ACC112 (cell line): ENCODE data around the gene TLX2.

Experiments
- H2AFZ ChIP-seq: fragments of 200-600 bp; sonication (generic); one replicate; pipeline ENCODE4 v1.6.0; 2017; ENCODE audit warnings: antibody characterized with exemption, low read length; ENCODE audit not compliant: unreplicated experiment
- H3K27ac ChIP-seq: fragments of 200-600 bp; sonication (generic); 2 replicates; pipeline ENCODE4 v1.5.1; 2014; ENCODE audit warnings: low read depth, mild to moderate bottlenecking, antibody characterized with exemption, low read length, moderate library complexity
- H3K27me3 ChIP-seq: fragments of 200-600 bp; sonication (generic); 2 replicates; pipeline ENCODE4 v1.6.1; 2014; ENCODE audit warnings: mild to moderate bottlenecking, antibody characterized with exemption, low read length, moderate library complexity, mixed read lengths; ENCODE audit not compliant: insufficient read depth
- H3K36me3 ChIP-seq: fragments of 200-600 bp; sonication (generic); 2 replicates; pipeline ENCODE4 v1.6.1; 2016; ENCODE audit warnings: mild to moderate bottlenecking, antibody characterized with exemption, low read length, moderate library complexity, mixed read lengths; ENCODE audit not compliant: insufficient read depth
- H3K4me1 ChIP-seq: fragments of 200-600 bp; sonication (generic); one replicate; pipeline ENCODE4 v1.6.1; 2016; ENCODE audit warnings: low read length, mixed read lengths; ENCODE audit not compliant: insufficient read depth, unreplicated experiment, control insufficient read depth
- H3K4me3 ChIP-seq: fragments of 200-600 bp; sonication (generic); 2 replicates; pipeline ENCODE4 v1.5.1; 2014; ENCODE audit warnings: mild to moderate bottlenecking, low read depth, low read length
- H3K79me2 ChIP-seq: fragments of 200-600 bp; sonication (generic); one replicate; pipeline ENCODE4 v1.6.0; 2016; ENCODE audit warnings: low read length; ENCODE audit not compliant: control insufficient read depth, unreplicated experiment, insufficient read depth

TLX2 gene

DNA sequence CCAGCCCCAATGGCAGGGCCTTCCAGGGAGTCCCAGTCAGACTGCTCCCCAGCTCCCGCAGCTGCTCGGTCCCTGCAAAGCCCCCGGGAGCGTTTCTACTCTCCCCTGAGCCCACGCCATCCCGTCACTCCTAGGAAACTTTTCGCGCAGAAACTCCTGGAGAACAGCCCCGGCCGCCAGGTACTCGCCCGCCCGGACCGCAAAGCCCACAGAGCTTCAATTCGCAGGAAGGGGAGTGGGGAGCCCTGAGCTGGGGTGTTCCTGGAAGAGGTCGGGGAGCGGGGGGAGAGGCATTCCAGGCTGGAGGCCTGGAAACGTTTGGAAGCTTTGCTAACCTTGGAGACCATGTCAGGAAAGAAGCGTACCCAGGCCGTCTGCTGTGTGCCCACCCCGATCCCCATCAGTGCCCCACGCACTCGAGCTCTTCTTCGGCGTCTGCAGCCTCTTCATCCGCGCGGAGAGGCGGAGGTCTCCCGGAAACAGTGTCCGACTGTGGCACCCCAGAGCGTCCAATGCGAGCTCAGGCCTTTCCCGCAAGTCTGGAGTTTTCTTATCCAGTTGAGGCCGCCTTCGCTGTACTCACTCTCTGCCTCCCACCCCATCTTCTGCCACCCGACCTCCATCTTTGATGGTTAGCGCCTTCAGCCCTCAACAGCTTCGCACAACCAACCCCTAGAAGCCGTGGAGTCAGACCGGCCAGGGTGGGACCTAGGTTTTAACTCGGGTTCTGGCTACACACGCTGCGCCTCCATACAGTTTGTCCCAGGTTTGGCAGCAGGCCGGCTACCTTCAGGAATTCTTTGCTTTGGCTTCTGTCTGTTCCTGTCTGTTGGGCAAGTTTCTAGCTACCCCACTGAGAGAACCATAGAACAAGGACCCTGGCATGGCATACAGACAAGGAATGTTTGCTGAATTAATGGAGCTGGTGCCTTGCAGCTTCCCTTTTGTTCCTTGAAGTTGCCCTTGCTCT lies 10.5 kb upstream of the TLX2 start:
- H3K27ac ChIP-seq, result peak overlapping the region; percentile 82
- no peaks in the 10 kb centered on the region for H3K36me3 ChIP-seq
- H2AFZ ChIP-seq, result peak overlapping the region; percentile 57
- peaks cover 32% of the 10 kb centered on the region for H3K79me2 ChIP-seq
- peaks cover 34% of the 10 kb centered on the region for H3K4me1 ChIP-seq
- no peaks in the 10 kb centered on the region for H3K27me3 ChIP-seq
- H3K4me3 ChIP-seq, result peak overlapping the region; percentile 76

DNA sequence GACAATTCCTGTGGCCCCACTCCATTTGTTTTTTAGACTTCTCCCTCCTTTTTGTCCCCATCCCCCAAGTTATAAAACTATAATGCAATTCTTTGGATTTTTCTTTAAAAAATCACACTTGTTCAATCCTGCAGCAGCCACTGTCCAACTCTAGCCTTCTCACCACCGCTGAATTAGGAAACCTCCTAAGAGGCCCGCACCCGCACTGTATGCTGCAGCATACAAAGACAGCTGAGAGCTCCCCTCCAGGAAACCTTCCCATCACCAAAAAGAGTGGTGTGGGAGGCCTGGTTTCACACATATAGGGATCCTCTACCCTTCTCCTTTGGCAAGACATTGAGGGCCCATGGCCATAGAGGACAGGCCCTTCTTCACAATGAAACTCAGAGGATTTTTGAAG lies 9.7 kb upstream of the TLX2 start:
- Histone ChIP-seq H3K27me3 (no peaks in the 10 kb centered on the region), H3K4me3 (peak overlapping the region; percentile 76), H3K79me2 (peaks cover 32% of the 10 kb centered on the region), H3K27ac (peak overlapping the region; percentile 82; the same call in 1 of the 2 replicates), H2AFZ (no peak overlapping the region), H3K4me1 (peaks cover 34% of the 10 kb centered on the region), H3K36me3 (no peaks in the 10 kb centered on the region)

DNA sequence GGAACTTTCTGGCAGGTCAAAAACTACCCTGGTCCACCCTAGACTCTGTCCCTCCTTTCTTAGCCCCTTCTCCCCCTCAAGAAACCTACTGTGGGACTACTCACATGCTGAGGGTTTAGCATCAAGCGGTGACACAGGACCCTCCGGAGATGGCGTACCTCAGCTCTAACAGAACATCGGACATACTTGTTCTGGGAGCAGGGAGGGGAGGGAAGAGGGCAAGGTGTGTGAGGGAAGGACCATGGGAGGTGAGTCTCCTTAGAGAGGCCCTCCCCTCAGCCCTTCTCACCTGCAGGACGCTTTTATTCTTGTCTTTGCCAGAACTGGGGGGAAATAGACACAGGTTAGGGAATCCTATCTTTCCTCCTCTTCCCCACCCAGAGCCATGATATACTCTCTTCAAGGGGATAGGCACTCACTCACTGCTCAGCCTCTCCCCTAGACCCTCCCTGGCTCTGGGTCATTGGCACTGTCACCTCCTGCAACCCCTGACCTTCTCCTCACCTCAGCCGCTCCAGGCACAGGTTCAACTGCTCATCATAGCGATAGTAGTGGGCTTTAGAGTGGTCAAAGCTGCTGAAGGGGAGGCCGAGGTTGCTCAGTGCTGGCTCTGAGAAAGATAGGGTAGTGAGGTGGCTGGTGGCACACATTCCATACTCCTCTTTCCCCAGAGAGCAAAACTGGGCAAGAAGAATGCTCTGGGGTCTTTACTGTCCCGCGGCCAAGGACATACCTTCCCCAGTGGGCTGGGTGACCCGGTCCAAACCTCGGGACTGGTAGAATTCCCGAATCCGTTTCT lies 8.6 kb upstream of the TLX2 start:
- Histone ChIP-seq H3K27me3 (no peaks in the 10 kb centered on the region), H2AFZ (no peak overlapping the region), H3K27ac (peak overlapping the region; percentile 82), H3K4me3 (peak overlapping the region; percentile 76), H3K79me2 (peaks cover 32% of the 10 kb centered on the region), H3K36me3 (no peaks in the 10 kb centered on the region), H3K4me1 (peaks cover 34% of the 10 kb centered on the region)

DNA sequence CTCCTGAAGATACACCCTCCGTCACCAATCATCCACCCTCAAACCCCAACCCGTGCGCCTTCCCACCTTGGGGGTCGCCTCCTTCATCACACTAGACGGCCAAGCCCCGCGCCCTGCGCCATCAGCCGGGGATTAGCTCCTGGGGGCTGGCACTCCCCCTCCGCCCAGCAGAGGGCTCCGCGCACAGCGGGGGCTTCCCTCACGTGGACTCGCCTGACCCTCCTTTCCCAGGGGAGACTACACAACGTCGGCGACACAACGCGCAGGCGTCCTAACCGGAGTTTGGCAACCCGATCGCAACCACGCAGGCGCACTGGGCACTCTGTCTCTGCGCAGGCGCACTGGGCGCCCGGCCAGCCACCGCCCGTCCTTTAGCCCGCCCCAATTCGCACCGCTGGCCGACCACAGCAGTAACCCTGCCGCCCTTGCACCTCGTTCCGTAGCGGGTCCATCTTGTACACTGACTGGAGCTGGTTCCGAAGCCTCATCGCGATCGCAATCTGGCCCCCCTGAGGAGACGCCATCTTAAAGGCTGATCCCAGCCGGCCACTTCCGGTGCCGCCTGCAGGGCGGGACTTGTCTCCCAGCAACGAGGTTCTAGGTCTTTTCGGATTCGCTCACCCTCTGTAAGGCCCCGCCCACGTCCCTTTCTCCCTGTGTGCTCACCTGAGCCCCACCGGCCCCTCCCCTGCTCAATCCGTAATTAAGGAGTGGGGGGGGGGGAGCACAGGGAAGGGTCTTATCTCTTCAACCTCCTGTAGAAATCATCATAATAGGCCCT lies 6.9 kb upstream of the TLX2 start, which contains the start of gene PCGF1:
Gene PCGF1 (minus strand): TSS at position 551 of the 781 bp plus-strand sequence. CDS start 27 bp downstream, at position 524.
- Histone ChIP-seq H3K27ac (peak within 1 kb of the TSS; percentile 97), H2AFZ (peak within 1 kb of the TSS; percentile 84), H3K36me3 (no peaks in the 10 kb centered on the region), H3K79me2 (peaks cover 30% of the 10 kb centered on the region), H3K27me3 (peaks cover 8% of the 10 kb centered on the region), H3K4me1 (peaks cover 34% of the 10 kb centered on the region), H3K4me3 (peak within 1 kb of the TSS; percentile 84)

DNA sequence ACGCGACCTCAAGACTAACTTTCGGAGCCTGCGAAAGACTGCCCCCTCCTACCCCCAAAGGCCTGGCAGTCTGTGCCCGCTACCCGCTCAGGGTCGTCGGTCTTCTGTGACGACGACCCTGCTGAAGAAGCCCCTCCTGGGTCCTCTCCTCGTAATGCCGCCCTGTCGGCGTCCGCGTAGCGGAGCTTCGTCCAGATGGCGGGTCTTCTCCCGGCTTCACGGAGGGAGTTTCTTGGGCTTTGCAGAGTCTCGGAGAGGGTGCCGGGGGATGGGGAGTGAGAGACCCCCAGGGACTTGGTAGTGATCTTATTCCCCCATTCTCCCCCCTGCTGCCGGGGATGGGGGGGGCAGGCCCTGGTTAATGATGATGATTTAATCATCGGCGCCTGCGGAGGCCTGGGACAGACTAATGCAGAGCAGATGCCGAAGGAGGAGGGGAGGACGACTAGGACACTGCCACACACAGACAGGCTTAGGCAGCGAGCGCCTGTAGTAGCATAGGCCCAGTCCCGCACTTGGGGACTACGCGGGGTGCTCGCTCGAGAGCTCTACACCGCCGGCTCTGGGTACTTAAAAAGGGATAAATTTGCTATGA lies 6.2 kb upstream of the TLX2 start:
- H3K27me3 ChIP-seq, result peaks cover 14% of the 10 kb centered on the region
- no peaks in the 10 kb centered on the region for H3K36me3 ChIP-seq
- H3K4me1 ChIP-seq, result peaks cover 34% of the 10 kb centered on the region
- H3K27ac ChIP-seq, result peak overlapping the region; percentile 97
- H3K4me3 ChIP-seq, result peak overlapping the region; percentile 84
- peak overlapping the region; percentile 84 for H2AFZ ChIP-seq
- H3K79me2 ChIP-seq, result peaks cover 29% of the 10 kb centered on the region

DNA sequence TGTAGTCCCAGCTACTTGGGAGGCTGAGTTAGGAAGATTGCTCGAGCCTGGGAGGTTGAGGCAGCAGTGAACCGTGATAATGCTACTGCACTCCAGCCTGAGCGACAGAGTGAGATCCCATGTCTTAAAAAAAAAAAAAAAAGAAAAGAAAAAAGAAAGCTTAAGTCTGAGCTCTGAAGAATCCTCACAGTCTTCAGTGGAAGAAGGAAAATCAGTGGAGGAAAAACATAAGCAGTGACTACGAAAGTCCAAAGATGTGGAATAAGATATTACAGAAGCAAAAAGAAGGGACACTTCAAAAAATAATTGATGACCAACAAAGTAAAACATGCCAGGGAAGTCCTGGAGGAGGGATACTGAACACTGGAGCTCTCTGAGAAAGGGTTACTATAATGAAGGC lies 4.0 kb upstream of the TLX2 start:
- Histone ChIP-seq H3K27ac (no peak overlapping the region), H3K4me3 (no peak overlapping the region), H3K79me2 (peaks cover 8% of the 10 kb centered on the region), H3K36me3 (no peaks in the 10 kb centered on the region), H3K4me1 (peaks cover 19% of the 10 kb centered on the region), H2AFZ (no peak overlapping the region), H3K27me3 (peaks cover 37% of the 10 kb centered on the region)

DNA sequence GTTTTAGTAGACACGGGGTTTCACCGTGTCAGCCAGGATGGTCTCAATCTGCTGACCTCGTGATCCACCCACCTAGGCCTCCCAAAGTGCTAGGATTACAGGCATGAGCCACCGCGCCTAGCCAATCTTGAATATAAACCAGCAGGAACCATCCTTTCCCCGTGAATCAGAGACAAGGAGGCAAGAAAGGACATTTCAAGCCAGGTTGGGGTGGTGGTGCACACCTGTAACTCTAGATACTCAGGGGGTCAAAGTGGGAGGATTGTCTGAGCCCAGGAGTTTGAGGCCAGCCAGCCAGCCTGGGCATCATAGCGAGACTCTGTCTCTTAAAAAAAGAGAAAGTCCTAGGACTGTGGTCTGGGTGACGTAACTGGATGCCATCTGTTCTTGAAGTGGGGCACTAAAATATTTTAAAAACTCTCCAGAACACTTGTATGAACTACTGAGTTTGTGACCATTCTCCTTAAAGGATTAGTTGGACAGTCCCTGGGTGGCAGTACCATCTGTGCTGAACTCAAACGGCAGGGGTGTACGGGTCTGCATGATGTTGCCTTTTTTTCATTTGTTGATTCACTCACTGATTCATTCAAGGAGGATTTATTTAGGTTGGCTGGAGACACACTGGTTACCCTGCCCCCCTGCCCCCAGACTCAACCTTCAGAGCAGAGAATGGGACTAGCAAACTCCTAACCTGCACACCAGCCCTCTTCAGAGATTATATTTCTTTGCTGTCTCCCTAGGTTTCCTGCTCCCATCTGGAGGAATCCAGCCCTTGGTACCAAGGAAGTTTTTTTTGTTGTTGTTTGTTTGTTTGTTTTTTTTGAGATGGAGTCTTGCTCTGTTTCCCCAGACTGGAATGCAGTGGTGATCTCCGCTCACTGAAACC lies 2.9 kb upstream of the TLX2 start:
- Histone ChIP-seq H3K27me3 (peaks cover 47% of the 10 kb centered on the region), H3K4me1 (peaks cover 11% of the 10 kb centered on the region), H2AFZ (no peak overlapping the region), H3K4me3 (no peak overlapping the region), H3K36me3 (no peaks in the 10 kb centered on the region), H3K79me2 (no peaks in the 10 kb centered on the region), H3K27ac (no peak overlapping the region)

DNA sequence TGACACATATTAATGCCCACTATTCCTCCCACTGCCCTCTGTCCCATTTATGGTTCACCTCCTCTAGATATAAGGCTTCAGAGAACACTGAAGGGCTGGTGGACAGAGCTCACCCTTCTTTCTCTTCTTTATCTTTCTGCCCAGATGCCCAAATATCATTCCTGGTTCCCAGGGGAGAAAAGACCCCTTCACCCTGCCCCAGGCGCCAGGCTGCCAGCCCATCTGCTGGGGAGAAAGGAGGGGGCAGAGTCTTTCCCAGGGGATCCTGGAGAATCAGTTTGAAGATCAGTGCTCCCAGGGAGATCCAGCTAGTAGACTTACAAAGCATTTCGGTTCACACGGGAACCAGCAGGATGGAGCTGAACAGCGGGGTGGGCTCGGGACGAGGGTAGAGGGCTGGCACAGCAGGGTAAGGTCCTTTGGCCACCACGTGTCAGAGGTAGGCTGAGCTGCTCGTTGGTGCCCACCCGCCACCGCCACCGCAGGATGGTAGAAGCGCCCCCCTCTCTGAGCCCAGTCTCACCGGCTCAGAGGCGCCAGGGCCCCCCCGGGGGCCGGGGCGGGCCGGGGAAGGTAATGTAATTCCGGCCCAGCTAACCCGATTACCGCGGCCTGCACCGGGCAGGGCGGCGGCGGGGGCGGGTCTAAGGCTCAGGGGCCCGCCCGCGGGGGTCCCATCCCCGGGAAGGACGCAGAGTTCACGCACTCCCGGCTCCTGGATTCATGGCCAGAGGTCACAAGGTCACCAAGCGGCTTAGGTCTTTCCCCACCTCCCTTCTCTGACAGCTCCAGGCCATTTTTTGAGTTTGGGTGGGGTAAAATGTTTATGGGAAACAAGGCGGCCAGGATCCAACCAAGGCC lies 1.3 kb upstream of the TLX2 start:
- Histone ChIP-seq H3K79me2 (no peaks in the 10 kb centered on the region), H3K36me3 (no peaks in the 10 kb centered on the region), H3K27ac (no peak overlapping the region), H2AFZ (no peak overlapping the region), H3K4me3 (no peak overlapping the region), H3K4me1 (peaks cover 6% of the 10 kb centered on the region), H3K27me3 (peaks cover 63% of the 10 kb centered on the region)
